GM19455 (cell line): Measurements from ENCODE around the gene TP53INP2.
"Not testable (repeated sequence)": the region's sequence is repeated elsewhere in the genome, so short reads cannot be mapped to it uniquely, and the experiment has no call there.

Source experiments
- ATAC-seq: cut with Tn5 transposase; IDR thresholded peaks from one replicate; pipeline ENCODE4 v1.9.1; 2021; ENCODE audit not compliant: unreplicated experiment

Gene TP53INP2, protein sequence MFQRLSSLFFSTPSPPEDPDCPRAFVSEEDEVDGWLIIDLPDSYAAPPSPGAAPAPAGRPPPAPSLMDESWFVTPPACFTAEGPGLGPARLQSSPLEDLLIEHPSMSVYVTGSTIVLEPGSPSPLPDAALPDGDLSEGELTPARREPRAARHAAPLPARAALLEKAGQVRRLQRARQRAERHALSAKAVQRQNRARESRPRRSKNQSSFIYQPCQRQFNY

GRCh38 chr20:34704177-34705007 lies at the start of gene TP53INP2:
Gene TP53INP2, plus strand, starts transcription at chr20:34704344. Its CDS starts 4,396 bp downstream, at chr20:34708740.
- peak; percentile 68 for ATAC-seq

DNA sequence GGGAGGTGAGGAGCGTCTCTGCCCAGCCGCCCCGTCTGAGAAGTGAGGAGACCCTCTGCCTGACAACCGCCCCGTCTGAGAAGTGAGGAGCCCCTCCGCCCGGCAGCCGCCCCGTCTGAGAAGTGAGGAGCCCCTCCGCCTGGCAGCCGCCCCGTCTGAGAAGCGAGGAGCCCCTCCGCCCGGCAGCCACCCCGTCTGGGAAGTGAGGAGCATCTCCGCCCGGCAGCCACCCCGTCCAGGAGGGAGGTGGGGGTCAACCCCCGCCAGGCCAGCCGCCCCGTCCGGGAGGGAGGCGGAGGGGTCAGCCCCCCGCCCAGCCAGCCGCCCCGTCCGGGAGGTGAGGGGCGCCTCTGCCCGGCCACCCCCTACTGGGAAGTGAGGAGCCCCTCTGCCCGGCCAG lies 45.5 kb upstream of the TP53INP2 start:
- not testable (repeated sequence) for ATAC-seq

- not testable (repeated sequence) for ATAC-seq
Measured at GRCh38 chr20:34661811-34662210, 42.3 kb upstream of the TP53INP2 start.

GRCh38 chr20:34663213-34663943 lies 40.8 kb upstream of the TP53INP2 start:
- no peak for ATAC-seq

GRCh38 chr20:34664751-34665150 lies 39.4 kb upstream of the TP53INP2 start:
- ATAC-seq: not testable (repeated sequence)

DNA sequence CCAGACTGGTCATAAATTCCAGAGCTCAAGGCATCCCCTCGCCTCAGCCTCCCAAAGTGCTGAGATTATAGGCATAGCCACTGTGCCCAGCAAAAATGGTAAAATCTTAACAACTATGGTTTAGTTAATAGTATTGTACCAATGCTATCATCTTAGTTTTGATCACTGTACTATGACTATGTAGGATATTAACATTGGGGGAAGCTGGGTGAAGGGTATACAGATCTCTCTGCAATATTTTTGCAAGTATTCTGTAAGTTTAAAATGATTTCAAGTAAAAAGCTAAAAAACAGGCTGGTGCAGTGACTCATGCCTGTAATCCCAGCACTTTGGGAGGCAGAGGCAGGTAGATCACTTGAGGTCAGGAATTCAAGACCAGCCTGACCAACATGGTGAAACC lies 35.0 kb upstream of the TP53INP2 start:
- ATAC-seq: no peak

GRCh38 chr20:34673412-34673811 lies 30.7 kb upstream of the TP53INP2 start:
- no peak for ATAC-seq

GRCh38 chr20:34675561-34675960 lies 28.6 kb upstream of the TP53INP2 start:
- ATAC-seq: no peak

- no peak for ATAC-seq
Measured at GRCh38 chr20:34675993-34676641, 28.0 kb upstream of the TP53INP2 start.

- peak; percentile 90 for ATAC-seq
Measured at GRCh38 chr20:34676642-34677373, 27.3 kb upstream of the TP53INP2 start, which contains the start of gene PIGU. Gene PIGU, minus strand, starts transcription at chr20:34677092. Its CDS starts 7 bp downstream, at chr20:34677085.

GRCh38 chr20:34680586-34681175 lies 23.5 kb upstream of the TP53INP2 start:
- ATAC-seq: no peak

DNA sequence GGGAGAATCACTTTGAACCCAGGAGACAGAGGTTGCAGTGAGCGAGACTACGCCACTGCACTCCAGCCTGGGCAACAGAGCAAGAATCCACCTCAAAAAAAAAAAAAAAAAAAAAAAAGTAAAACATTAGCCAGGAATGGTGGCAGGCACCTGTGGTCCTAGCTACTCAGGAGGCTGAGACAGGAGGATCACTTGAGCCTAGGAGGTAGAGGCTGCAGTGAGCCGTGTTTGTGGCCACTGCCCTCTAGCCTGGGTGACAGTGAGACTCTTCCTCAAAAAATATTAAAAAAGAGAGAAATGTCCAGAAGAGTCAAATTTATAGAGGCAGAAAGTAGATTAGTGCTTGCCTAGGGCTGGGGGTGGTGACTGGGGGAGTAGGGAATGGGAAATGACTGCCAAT lies 20.5 kb upstream of the TP53INP2 start:
- ATAC-seq: no peak

DNA sequence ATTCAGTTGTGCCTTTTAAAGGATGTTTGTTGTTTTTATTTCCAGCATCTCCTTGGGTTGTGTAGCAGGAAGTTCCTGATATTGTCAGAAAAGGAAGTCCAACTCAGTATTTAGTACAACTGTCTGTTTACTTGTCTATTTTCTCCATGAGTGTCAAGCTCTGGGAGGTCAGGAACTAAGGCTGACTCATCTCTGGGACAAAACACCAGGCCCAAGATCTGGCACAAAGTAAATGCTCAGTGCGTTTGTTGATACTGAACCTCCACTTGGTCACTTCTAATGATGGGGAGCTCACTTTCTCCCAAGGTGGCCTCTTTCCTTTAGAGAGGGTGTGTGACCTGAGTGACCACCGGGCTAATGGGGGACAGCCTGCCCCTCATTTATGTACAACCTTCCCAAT lies 14.7 kb upstream of the TP53INP2 start:
- ATAC-seq: no peak

DNA sequence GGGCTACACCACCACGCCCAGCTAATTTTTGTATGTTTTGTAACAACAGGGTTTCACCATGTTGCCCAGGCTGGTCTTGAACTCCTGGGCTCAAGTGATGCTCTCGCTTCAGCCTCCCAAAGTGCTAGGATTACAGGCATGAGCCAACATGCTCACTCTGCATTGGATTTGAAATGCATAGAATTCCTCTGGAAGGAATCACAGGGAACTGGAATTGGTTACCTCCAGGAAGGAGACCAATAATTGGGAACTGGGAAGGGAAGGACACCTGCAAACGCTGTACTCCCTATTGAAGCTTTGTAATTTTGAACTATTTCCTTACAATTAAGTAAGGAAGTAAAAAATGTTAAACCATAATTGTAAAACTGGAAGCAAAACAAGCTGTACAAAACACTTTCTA lies 12.3 kb upstream of the TP53INP2 start:
- ATAC-seq: no peak

DNA sequence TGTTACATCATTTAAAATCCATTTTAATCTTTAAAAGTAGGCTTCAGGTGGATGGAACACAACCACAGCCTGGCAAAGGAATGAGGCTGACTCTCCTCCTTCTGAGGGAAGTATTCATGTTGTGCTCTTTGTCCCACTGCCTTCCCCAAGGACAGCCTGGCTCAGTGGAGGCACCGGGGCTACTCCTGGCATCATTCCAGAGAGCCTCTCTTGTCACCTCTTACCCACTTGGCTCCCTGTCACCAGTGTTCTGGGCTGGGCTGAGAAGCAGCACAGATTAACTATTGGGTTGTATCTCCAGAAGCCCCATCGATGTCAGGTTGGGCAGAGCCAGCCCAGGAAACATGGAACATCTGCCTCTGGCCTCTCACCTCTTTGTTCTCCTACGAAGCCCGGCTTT lies 10.7 kb upstream of the TP53INP2 start:
- ATAC-seq: no peak

- ATAC-seq: no peak
Measured at GRCh38 chr20:34701405-34702085, 2.6 kb upstream of the TP53INP2 start.

GRCh38 chr20:34703061-34703423 lies 1.1 kb upstream of the TP53INP2 start:
- ATAC-seq: no peak

DNA sequence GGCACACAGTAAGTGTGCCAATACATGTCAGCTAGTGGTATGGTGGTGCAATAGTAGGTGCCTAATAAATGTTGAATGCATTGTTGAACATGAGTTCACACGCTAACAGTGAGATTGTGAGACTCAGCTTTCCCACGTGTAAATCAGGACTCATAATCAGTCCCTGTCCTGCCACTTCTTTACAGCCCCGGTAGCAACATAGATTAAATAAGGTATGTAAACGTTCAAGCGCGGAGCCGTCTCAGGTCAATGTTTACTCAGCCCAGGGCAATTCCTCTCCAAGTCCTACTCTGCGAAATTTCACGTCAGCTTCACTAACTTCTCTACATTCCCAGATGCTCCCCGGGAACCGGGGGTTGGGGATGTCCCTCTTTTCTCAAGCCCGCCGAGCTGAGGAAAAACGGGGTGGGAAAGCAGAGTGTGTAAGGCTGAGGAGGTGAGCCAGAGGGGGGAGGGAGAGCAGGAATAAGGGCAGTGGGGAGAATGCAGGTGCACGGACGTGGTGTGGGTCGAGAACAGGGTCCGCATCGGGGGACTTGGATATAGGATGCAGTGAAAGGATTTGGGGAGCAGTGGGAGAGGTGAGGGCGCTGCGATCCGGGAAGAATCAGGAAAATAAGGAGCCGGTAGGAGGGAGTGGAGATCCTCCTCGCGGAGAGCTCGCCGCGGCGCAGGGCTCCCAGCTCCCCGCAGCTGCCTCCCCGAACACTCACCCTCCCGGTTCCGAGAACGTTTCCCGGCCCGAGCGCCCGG lies 544 bp upstream of the TP53INP2 start:
- no peak for ATAC-seq

GRCh38 chr20:34705008-34705396 lies 858 bp downstream of the TP53INP2 start:
- no peak for ATAC-seq
